HepG2 (cell line): ENCODE measurements around the gene PYCR2. TPM values are rescaled to one million over a fixed set of nuclear protein-coding genes. Genes with fewer than 3 reads are reported as not detected.

Experiments used
- AFF4 ChIP-seq: sonication (generic); formaldehyde crosslinking; IDR thresholded peaks from 2 replicates; pipeline ENCODE4 v1.4.0; 2020; ENCODE audit warnings: missing genetic modification reagents
- ARNTL ChIP-seq: sonication (generic); formaldehyde crosslinking; IDR thresholded peaks from 2 replicates; pipeline ENCODE4 v1.4.0; 2020; ENCODE audit warnings: mild to moderate bottlenecking, missing genetic modification reagents
- BHLHE40 ChIP-seq: IDR thresholded peaks from 2 replicates; pipeline ENCODE4 v1.6.1; 2011; ENCODE audit warnings: low read length, improper control_type of control experiment
- DRAP1 ChIP-seq: IDR thresholded peaks from 2 replicates; pipeline ENCODE4 v1.6.1; 2016; ENCODE audit warnings: missing genetic modification reagents, missing compliant biosample characterization
- GFI1 ChIP-seq: sonication (generic); formaldehyde crosslinking; IDR thresholded peaks from 2 replicates; pipeline ENCODE4 v1.5.0; 2020; ENCODE audit warnings: missing genetic modification reagents, mild to moderate bottlenecking, borderline replicate concordance
- GMEB1 ChIP-seq: sonication (generic); formaldehyde crosslinking; IDR thresholded peaks from 2 replicates; pipeline ENCODE4 v1.5.1; 2020; ENCODE audit warnings: missing genetic modification reagents, mild to moderate bottlenecking, borderline replicate concordance
- HCFC1 ChIP-seq: fragments of 150-350 bp; IDR thresholded peaks from 2 replicates; pipeline ENCODE4 v1.6.1; 2014; ENCODE audit warnings: low read depth, low read length
- HHEX ChIP-seq: IDR thresholded peaks from 2 replicates; pipeline ENCODE4 v1.6.1; 2016; ENCODE audit warnings: control low read depth
- JUNB ChIP-seq: sonication (generic); formaldehyde crosslinking; IDR thresholded peaks from 2 replicates; pipeline ENCODE4 v1.8.0; 2022; ENCODE audit warnings: missing genetic modification reagents, mild to moderate bottlenecking, borderline replicate concordance
- KLF13 ChIP-seq: sonication (generic); formaldehyde crosslinking; IDR thresholded peaks from 2 replicates; pipeline ENCODE4 v1.4.0; 2020; ENCODE audit warnings: mild to moderate bottlenecking, missing genetic modification reagents
- MED8 ChIP-seq: sonication (generic); formaldehyde crosslinking; IDR thresholded peaks from 2 replicates; pipeline ENCODE4 v1.8.1; 2023; ENCODE audit warnings: mild to moderate bottlenecking, missing genetic modification reagents; ENCODE audit not compliant: insufficient replicate concordance
- MLLT10 ChIP-seq: sonication (generic); formaldehyde crosslinking; IDR thresholded peaks from 2 replicates; pipeline ENCODE4 v1.4.0; 2020; ENCODE audit warnings: missing genetic modification reagents
- SALL1 ChIP-seq: sonication (generic); formaldehyde crosslinking; IDR thresholded peaks from 2 replicates; pipeline ENCODE4 v1.8.0; 2022; ENCODE audit warnings: mild to moderate bottlenecking, missing genetic modification reagents
- SATB2 ChIP-seq: sonication (generic); formaldehyde crosslinking; IDR thresholded peaks from 2 replicates; pipeline ENCODE4 v1.5.0; 2020; ENCODE audit warnings: missing genetic modification reagents
- XBP1 ChIP-seq: sonication (generic); formaldehyde crosslinking; IDR thresholded peaks from 2 replicates; pipeline ENCODE4 v1.5.0; 2020; ENCODE audit warnings: missing genetic modification reagents
- ZNF124 ChIP-seq: sonication (generic); formaldehyde crosslinking; IDR thresholded peaks from 2 replicates; pipeline ENCODE4 v1.4.0; 2020; ENCODE audit warnings: missing genetic modification reagents
- ZNF143 ChIP-seq: sonication (generic); formaldehyde crosslinking; IDR thresholded peaks from 2 replicates; pipeline ENCODE4 v1.4.0; 2020; ENCODE audit warnings: missing genetic modification reagents
- ZNF234 ChIP-seq: sonication (generic); formaldehyde crosslinking; conservative IDR thresholded peaks from 2 replicates; pipeline ENCODE4 v1.5.1; 2020; ENCODE audit warnings: mild to moderate bottlenecking, missing genetic modification reagents
- ZNF569 ChIP-seq: sonication (generic); formaldehyde crosslinking; IDR thresholded peaks from 2 replicates; pipeline ENCODE4 v1.5.0; 2020; ENCODE audit warnings: mild to moderate bottlenecking, missing genetic modification reagents, moderate library complexity, borderline replicate concordance
- ZNF619 ChIP-seq: sonication (generic); formaldehyde crosslinking; IDR thresholded peaks from 2 replicates; pipeline ENCODE4 v1.4.0; 2020; ENCODE audit warnings: mild to moderate bottlenecking, missing genetic modification reagents
- ZNF747 ChIP-seq: sonication (generic); formaldehyde crosslinking; IDR thresholded peaks from 2 replicates; pipeline ENCODE4 v1.8.1; 2023; ENCODE audit warnings: missing genetic modification reagents, mild to moderate bottlenecking, borderline replicate concordance
- ZNF781 ChIP-seq: sonication (generic); formaldehyde crosslinking; IDR thresholded peaks from 2 replicates; pipeline ENCODE4 v1.5.1; 2020; ENCODE audit warnings: borderline replicate concordance, mild to moderate bottlenecking, missing genetic modification reagents; ENCODE audit errors: not compliant biosample characterization
- ZZZ3 ChIP-seq: sonication (generic); formaldehyde crosslinking; IDR thresholded peaks from 2 replicates; pipeline ENCODE4 v1.4.0; 2020; ENCODE audit warnings: missing genetic modification reagents, mild to moderate bottlenecking, borderline replicate concordance
- polyA plus RNA-seq, 8 experiments: library from polyadenylated mRNA; depleted of rRNA in 3 of 8; stranded (reverse) in 7 of 8; unstranded in 1 of 8; fragments of >200 nt; fragmentation: Illumina TruSeq in 4 of 8; extraction: Trizol in 4 of 8; gene quantifications; 2 replicates each; pipeline versions ENCODE4 v1.2.1 to v1.2.3, GENCODE V29; 2011 to 2016; ENCODE audit warnings: low read depth in 4 of 8, missing spikeins in 1 of 8, mixed read lengths in 1 of 8; ENCODE audit not compliant: insufficient read depth in 1 of 8
- total RNA-seq, 5 experiments: library from RNA; depleted of rRNA; stranded (reverse); fragments of >200 nt; fragmentation: Illumina TruSeq; extraction: Trizol; gene quantifications; 2 replicates each; pipeline ENCODE4 v1.2.3, GENCODE V29; 2016; ENCODE audit warnings: low read depth in 1 of 5

Gene PYCR2
- total and polyA plus RNA-seq, 2 of the 13 experiments (the other 11 are each of a cell fraction or from before 2014, with no cell fraction given): 47.2 to 47.8 TPM

GRCh38 chr1:225911191-225912130 is 12.6 kb downstream of the PYCR2 start (continued):
- no peak for TF ChIP-seq AFF4 (CRISPR knock-in tag)
- no peak for TF ChIP-seq DRAP1 (CRISPR knock-in tag)
- TF ChIP-seq ZNF143 (CRISPR knock-in tag): no peak
- TF ChIP-seq BHLHE40: no peak
- no peak for TF ChIP-seq JUNB (CRISPR knock-in tag)
- TF ChIP-seq ZNF569 (CRISPR knock-in tag): no peak
- no peak for TF ChIP-seq ZNF747 (CRISPR knock-in tag)
- no peak for TF ChIP-seq GMEB1 (CRISPR knock-in tag)
- TF ChIP-seq ZNF619: no peak
- TF ChIP-seq KLF13 (CRISPR knock-in tag): no peak
- no peak for TF ChIP-seq MLLT10 (CRISPR knock-in tag)
- TF ChIP-seq ZNF124 (CRISPR knock-in tag): no peak
- TF ChIP-seq HHEX (CRISPR knock-in tag): no peak
- no peak for TF ChIP-seq SATB2 (CRISPR knock-in tag)
- no peak for TF ChIP-seq ZNF781 (CRISPR knock-in tag)
- no peak for TF ChIP-seq ZZZ3 (CRISPR knock-in tag)
- no peak for TF ChIP-seq HCFC1
- peak; percentile 43 for TF ChIP-seq MED8 (CRISPR knock-in tag)
- 0 out of 2 replicates have a peak, but pooled peaks have one; percentile 58 for TF ChIP-seq GFI1 (CRISPR knock-in tag)
- no peak for TF ChIP-seq ZNF234
- peak; percentile 54; the same call in 1 of the 2 replicates for TF ChIP-seq SALL1 (CRISPR knock-in tag)
- TF ChIP-seq ARNTL (CRISPR knock-in tag): no peak
- no peak for TF ChIP-seq XBP1 (CRISPR knock-in tag)
